DOHH2 (cell line): ENCODE measurements around the gene ARHGAP35.

Experiments used
- CTCF ChIP-seq: fragments of 200-600 bp; sonication (generic); IDR thresholded peaks from one replicate; pipeline ENCODE4 v1.5.1; 2014; ENCODE audit warnings: antibody characterized with exemption, mild to moderate bottlenecking, low read depth, low read length; ENCODE audit not compliant: poor library complexity, severe bottlenecking
- EZH2phosphoT487 ChIP-seq: fragments of 200-600 bp; sonication (generic); IDR thresholded peaks from 2 replicates; pipeline ENCODE4 v1.6.1; 2017; ENCODE audit warnings: borderline replicate concordance, mild to moderate bottlenecking, antibody characterized with exemption, low read length, moderate library complexity, mixed read lengths

GRCh38 chr19:46881092-46881491, 20.3 kb downstream of the ARHGAP35 start:
- no peak for TF ChIP-seq CTCF
- no peak for TF ChIP-seq EZH2phosphoT487
